ENCODE results near the gene NEK3.
"Not testable (repeated sequence)": the region's sequence is repeated elsewhere in the genome, so short reads cannot be mapped to it uniquely, and the experiment has no call there.

The NEK3 gene

GRCh38 chr13:52109116-52109670, 50.2 kb downstream of the NEK3 start:
- no peak for DNase-seq

GRCh38 chr13:52105841-52106240, 53.6 kb downstream of the NEK3 start:
- DNase-seq, result no peak

DNA sequence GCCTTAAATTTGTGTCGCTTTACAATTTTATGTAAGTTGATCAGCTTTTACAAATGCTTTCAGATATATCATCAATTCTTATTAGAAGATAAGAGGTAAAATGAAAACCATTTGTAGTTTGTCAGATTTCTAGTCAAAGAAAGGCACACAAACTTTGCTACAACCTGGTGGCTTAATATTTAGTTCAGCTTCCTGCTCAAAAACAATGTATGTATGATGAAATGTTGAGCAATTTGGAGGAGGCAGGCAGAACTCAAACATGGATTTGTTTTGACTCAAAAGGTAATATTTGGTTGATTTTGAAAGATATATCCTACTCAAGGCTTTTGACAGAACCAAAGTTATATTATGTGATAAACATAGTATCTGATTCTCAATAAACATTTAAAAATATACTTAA, 54.8 kb downstream of the NEK3 start:
- DNase-seq, result no peak

- no peak for DNase-seq
These were observed 56.0 kb downstream of the NEK3 start for GRCh38 chr13:52103386-52103785.

DNA sequence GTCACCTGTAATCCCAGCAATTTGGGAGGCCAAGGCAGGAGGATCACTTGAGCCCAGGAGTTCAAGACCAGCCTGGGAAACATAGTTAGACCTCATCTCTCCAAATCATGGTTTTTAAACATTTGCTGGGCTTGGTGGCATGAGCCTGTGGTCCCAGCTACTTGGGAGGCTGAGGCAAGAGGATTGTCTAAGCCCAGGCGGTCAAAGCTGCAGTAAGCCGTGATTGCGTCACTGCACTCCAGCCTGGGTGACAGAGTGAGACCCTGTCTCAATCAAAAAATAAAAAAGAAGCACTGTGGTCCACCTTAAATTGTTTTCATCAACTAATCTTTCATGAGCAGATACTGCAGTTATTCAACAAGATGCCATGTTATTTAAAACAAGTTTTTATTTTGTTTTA, 57.0 kb downstream of the NEK3 start:
- DNase-seq, result not testable (repeated sequence)

- no peak for DNase-seq
These were observed 62.2 kb downstream of the NEK3 start for GRCh38 chr13:52097197-52097596.

GRCh38 chr13:52096748-52097147, 62.6 kb downstream of the NEK3 start:
- DNase-seq, result no peak

GRCh38 chr13:52096062-52096461, 63.3 kb downstream of the NEK3 start:
- no peak for DNase-seq

DNA sequence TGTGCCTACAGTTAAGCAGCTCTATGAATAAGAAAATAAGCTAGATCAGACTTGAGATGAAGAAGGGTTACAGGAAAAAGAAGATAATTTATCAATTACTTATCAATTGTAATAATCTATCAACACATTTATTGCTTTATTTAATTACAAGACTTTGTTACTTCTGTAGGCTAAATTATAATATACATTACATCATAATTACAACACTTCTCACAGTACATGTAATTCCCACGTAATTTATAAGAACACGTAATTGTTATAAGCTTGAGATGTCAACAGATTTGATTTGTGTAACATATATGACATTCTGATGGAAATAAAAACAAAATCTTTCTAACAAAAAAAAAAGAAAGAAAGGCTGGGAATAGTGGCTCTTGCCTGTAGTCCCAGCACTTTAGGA, 67.3 kb downstream of the NEK3 start:
- DNase-seq, result no peak

DNA sequence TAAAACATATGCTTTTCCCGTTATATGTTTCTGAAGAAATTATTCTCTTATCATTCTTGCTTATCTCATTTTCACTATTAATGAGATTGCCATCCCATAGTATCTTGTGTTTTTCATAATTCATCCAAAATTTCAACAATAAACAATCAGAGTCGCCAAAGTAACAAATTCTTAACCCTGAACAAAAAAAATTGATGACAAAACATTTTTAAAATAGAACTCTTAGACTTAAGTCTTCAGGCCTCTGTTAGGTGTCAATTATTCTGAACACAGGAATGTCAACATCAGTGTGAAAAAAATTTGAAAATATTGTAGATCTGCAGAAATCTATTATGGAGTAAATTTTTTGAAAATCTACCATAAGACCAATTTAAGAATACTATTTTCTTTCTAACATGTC, 67.9 kb downstream of the NEK3 start:
- DNase-seq, result no peak

- no peak for DNase-seq
These were observed 74.0 kb downstream of the NEK3 start for GRCh38 chr13:52085421-52085820.

- DNase-seq, result not testable (repeated sequence)
These were observed 74.4 kb downstream of the NEK3 start for GRCh38 chr13:52084981-52085380.

Data from eye (tissue), 1 donor.